ENCODE results near the gene DPP10. TPM values are rescaled to one million over a fixed set of nuclear protein-coding genes. Genes with fewer than 3 reads are reported as not detected.

DPP10 gene
- total and polyA plus RNA-seq, 10 of the 15 experiments (the other 5 are each of a cell fraction or from before 2014, with no cell fraction given) = not detected

DNA sequence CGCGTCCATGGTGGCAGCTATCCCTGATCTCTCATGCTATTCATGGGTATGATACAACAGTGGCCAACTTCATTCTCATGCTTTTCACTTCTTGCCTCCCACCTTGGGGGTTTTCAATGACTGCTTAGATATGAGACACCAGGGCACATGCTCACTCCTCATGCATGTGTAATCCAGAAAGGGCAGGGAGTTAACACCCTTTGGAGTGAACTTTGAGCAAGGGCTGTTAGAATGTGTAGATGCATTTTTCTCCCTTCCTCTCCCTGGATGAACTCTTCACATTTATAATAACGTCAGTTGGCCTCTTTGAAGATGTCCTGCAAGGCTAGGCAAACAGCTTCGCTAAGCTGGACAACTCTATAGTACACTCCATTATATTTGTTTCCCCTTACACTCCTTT is 56.7 kb downstream of the DPP10 start (continued):
- TF ChIP-seq, protein P1, sequence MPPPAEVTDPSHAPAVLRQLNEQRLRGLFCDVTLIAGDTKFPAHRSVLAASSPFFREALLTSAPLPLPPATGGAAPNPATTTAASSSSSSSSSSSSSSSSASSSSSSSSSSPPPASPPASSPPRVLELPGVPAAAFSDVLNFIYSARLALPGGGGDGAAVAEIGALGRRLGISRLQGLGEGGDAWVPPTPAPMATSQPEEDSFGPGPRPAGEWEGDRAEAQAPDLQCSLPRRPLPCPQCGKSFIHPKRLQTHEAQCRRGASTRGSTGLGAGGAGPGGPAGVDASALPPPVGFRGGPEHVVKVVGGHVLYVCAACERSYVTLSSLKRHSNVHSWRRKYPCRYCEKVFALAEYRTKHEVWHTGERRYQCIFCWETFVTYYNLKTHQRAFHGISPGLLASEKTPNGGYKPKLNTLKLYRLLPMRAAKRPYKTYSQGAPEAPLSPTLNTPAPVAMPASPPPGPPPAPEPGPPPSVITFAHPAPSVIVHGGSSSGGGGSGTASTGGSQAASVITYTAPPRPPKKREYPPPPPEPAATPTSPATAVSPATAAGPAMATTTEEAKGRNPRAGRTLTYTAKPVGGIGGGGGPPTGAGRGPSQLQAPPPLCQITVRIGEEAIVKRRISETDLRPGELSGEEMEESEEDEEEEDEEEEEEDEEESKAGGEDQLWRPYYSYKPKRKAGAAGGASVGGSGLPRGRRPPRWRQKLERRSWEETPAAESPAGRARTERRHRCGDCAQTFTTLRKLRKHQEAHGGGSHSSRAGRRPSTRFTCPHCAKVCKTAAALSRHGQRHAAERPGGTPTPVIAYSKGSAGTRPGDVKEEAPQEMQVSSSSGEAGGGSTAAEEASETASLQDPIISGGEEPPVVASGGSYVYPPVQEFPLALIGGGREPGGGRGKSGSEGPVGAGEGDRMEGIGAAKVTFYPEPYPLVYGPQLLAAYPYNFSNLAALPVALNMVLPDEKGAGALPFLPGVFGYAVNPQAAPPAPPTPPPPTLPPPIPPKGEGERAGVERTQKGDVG (CRISPR knock-in tag; IDR thresholded peaks at IDR 0.05) = no peak
- no peak for TF ChIP-seq ATF7 (IDR thresholded peaks at IDR 0.05; ENCODE audit: low read depth)

DNA sequence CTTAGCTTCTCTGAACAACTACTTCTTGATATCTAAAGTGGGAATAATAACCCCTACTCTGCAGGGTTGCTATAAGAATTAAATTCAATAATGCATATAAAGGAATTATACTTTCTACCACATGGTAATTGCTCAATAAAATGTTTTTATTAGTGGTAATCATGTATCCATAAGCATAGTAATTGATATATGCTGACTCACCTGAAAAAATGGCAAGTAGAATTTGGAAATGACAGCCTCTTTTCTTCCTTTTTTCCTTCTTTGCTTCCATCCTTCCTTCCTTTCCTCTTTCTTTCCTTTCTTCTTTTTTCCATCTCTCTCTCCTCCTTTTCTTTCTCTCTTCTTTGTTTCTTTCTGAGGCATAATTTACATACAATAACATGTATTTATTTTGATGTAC is 65.3 kb downstream of the DPP10 start:
- H3K4me3 ChIP-seq = no peak overlapping the region
- no peak overlapping the region for H2AFZ ChIP-seq (ENCODE audit: control insufficient read depth, low read depth, low read length)
- ChIA-PET POLR2A (no interaction called here), SMC1A (ENCODE audit: uncharacterized antibody, unreplicated experiment) (no interaction called here), RAD21 (ENCODE audit: unreplicated experiment) (no interaction called here), CTCF (no interaction called here)
- intact Hi-C loops (cut with micrococcal nuclease; ENCODE audit: unreplicated experiment) (no loop called here), in situ Hi-C loops (cut with MboI) (no loop called here)
- no peak for DNase-seq (ENCODE audit: low read depth, low spot score)
- no peaks in the 10 kb centered on the region for H3K9me3 ChIP-seq (replicated peaks; ENCODE audit: control insufficient read depth, insufficient read depth, low read length)
- H3K36me3 ChIP-seq (ENCODE audit: control insufficient read depth in 2 of 2, insufficient read depth in 2 of 2, low read length in 1 of 2) = no peaks in the 10 kb centered on the region
- no peaks in the 10 kb centered on the region for H4K20me1 ChIP-seq (ENCODE audit: control insufficient read depth, insufficient read depth)
- no peaks in the 10 kb centered on the region; a peak in 1 of 4 replicates for H3K27me3 ChIP-seq (replicated peaks in 1 of 2; ENCODE audit: control insufficient read depth in 2 of 2, insufficient read depth in 2 of 2, low read length in 1 of 2)
- no TSS peak for BruUV-seq (replicated peaks)
- TF ChIP-seq, protein P2, sequence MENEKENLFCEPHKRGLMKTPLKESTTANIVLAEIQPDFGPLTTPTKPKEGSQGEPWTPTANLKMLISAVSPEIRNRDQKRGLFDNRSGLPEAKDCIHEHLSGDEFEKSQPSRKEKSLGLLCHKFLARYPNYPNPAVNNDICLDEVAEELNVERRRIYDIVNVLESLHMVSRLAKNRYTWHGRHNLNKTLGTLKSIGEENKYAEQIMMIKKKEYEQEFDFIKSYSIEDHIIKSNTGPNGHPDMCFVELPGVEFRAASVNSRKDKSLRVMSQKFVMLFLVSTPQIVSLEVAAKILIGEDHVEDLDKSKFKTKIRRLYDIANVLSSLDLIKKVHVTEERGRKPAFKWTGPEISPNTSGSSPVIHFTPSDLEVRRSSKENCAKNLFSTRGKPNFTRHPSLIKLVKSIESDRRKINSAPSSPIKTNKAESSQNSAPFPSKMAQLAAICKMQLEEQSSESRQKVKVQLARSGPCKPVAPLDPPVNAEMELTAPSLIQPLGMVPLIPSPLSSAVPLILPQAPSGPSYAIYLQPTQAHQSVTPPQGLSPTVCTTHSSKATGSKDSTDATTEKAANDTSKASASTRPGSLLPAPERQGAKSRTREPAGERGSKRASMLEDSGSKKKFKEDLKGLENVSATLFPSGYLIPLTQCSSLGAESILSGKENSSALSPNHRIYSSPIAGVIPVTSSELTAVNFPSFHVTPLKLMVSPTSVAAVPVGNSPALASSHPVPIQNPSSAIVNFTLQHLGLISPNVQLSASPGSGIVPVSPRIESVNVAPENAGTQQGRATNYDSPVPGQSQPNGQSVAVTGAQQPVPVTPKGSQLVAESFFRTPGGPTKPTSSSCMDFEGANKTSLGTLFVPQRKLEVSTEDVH (IDR thresholded peaks at IDR 0.05; ENCODE audit: low read depth, partially characterized antibody) = no peak
- TF ChIP-seq ETV6 (conservative IDR thresholded peaks at IDR 0.05 in 1 of 2, IDR thresholded peaks at IDR 0.05 in 1 of 2; ENCODE audit: borderline replicate concordance in 1 of 2, low read depth in 1 of 2) (no peak), EED (IDR thresholded peaks at IDR 0.05; ENCODE audit: low read depth) (no peak), ZNF622 (IDR thresholded peaks at IDR 0.05) (no peak), RELA (IDR thresholded peaks at IDR 0.05; ENCODE audit: borderline replicate concordance, partially characterized antibody) (no peak), JUND (IDR thresholded peaks at IDR 0.05; ENCODE audit: low read depth, low read length) (no peak), YY1 (IDR thresholded peaks at IDR 0.05; ENCODE audit: low read depth, low read length) (no peak)
- TF ChIP-seq, protein P3, sequence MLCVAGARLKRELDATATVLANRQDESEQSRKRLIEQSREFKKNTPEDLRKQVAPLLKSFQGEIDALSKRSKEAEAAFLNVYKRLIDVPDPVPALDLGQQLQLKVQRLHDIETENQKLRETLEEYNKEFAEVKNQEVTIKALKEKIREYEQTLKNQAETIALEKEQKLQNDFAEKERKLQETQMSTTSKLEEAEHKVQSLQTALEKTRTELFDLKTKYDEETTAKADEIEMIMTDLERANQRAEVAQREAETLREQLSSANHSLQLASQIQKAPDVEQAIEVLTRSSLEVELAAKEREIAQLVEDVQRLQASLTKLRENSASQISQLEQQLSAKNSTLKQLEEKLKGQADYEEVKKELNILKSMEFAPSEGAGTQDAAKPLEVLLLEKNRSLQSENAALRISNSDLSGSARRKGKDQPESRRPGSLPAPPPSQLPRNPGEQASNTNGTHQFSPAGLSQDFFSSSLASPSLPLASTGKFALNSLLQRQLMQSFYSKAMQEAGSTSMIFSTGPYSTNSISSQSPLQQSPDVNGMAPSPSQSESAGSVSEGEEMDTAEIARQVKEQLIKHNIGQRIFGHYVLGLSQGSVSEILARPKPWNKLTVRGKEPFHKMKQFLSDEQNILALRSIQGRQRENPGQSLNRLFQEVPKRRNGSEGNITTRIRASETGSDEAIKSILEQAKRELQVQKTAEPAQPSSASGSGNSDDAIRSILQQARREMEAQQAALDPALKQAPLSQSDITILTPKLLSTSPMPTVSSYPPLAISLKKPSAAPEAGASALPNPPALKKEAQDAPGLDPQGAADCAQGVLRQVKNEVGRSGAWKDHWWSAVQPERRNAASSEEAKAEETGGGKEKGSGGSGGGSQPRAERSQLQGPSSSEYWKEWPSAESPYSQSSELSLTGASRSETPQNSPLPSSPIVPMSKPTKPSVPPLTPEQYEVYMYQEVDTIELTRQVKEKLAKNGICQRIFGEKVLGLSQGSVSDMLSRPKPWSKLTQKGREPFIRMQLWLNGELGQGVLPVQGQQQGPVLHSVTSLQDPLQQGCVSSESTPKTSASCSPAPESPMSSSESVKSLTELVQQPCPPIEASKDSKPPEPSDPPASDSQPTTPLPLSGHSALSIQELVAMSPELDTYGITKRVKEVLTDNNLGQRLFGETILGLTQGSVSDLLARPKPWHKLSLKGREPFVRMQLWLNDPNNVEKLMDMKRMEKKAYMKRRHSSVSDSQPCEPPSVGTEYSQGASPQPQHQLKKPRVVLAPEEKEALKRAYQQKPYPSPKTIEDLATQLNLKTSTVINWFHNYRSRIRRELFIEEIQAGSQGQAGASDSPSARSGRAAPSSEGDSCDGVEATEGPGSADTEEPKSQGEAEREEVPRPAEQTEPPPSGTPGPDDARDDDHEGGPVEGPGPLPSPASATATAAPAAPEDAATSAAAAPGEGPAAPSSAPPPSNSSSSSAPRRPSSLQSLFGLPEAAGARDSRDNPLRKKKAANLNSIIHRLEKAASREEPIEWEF (IDR thresholded peaks at IDR 0.05; ENCODE audit: insufficient replicate concordance, low read depth, low read length) = no peak
- no peaks in the 10 kb centered on the region for H3K4me1 ChIP-seq (ENCODE audit: control insufficient read depth, insufficient read depth, low read length)
- no peak for FAIRE-seq
- H3K79me2 ChIP-seq (ENCODE audit: control insufficient read depth, insufficient read depth, low read length) = no peaks in the 10 kb centered on the region
- no peak overlapping the region for H3K9ac ChIP-seq (ENCODE audit: control insufficient read depth, insufficient read depth, low read length)
- no peak overlapping the region for H3K27ac ChIP-seq (ENCODE audit: control insufficient read depth, insufficient read depth)
- no peak overlapping the region for H3K4me2 ChIP-seq (ENCODE audit: control insufficient read depth, insufficient read depth)
- ATAC-seq = no peak

Data from GM12878 (cell line).